ENCODE measurements around the gene HMX1.

Gene HMX1

DNA sequence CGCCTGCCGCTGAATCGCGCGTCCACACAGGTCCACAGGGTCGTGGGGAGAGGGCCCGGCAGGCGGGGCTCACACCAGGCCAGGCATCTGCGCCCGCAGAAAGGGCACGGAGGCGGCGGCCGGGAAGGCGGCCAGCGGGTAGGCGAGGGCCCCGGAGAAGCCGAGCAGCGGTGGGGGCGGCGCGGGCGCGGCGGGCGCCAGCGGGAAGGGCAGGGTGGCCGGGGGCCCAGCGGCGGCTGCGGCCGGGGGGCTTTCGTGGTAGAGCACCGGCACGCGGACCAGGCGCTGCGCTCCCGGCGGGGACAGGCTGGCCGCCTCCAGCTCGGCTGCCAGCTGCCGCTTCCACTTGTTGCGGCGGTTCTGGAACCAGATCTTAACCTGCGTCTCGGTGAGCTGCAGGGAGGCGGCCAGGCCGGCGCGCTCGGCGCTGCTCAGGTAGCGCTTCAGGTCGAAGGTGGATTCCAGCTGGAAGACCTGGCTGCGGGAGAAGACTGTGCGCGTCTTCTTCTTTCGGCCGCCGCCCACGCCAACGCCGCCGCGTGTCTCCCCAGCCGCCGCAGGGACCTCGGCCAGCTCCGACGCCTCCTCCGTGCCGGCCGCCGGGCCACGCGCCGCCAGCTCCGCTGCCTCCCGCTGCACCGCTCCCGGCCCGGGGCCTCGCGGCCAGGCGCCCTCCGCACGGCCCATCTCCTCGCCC lies 3.9 kb downstream of the HMX1 start:
- DNase-seq: no peak

GRCh38 chr4:8866828-8867623 lies 4.6 kb downstream of the HMX1 start:
- no peak for DNase-seq

- DNase-seq: no peak
These were observed 5.2 kb downstream of the HMX1 start for GRCh38 chr4:8866421-8866820.

DNA sequence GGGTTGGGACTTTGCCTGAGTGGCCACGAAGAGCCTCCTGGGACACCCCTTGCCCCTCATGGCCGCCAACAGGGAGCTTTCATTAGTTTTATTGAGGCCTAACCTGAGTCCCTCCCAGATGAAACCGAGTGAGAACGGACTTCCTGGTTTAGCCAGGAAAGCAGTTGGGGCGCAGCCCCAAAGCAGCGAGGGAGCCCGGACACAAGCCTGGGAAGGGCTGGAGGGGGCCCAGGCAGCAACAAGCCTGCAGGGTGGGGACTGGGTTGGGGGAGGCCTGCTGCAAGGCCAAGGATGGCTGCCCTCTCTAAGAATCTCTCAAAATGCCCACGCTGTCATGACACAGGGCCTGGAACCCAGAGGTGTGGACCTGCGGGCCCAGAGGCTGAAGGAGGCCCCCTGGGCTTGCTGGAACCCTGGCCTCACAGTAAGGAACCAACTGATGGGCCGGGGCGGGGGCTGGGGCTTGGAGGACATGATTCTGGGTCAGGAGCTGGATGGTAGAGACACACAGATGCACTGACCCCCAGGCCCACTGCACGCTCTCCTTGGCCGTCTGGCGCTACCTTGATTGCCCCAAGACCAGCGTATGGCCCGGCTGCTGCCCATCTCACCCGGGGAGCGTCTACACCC lies 5.8 kb downstream of the HMX1 start:
- DNase-seq: no peak

DNA sequence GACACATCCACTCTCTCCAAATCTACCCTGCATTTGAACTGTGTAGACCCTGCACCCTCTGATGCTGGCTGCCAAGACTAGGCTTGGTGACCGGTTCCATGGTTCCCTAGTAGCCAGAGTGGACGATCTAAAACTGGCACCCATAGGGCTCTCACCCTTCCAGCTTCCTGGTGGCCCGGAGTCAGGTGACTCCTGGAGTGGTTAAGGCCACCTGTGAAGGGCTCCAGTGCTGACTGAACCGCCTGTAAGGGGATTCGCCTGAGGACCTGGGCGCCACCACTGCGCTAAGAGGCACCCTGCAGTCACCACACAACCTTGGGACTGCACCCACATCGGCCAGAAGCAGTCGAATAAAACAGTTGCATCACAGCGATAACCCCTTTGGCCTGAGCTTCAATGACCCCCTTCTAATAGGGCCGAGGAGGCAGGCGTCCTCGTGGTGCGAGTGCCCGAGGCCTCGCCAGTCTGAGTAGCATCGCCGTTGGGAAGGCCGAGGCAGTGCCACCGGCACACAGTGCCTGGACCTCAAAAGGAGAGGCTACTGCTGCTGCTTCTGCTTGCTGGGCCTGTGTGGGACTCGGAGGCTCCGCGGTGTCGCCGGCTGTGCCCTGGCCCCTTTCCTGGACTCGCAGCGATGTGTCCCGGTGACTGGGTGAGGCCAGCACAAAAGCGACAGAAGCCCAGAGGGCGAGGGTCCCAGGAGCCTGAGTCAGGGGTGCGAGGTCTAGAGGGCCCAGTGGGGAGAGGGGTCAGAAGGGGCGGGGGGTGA lies 6.5 kb downstream of the HMX1 start:
- no peak for DNase-seq

DNA sequence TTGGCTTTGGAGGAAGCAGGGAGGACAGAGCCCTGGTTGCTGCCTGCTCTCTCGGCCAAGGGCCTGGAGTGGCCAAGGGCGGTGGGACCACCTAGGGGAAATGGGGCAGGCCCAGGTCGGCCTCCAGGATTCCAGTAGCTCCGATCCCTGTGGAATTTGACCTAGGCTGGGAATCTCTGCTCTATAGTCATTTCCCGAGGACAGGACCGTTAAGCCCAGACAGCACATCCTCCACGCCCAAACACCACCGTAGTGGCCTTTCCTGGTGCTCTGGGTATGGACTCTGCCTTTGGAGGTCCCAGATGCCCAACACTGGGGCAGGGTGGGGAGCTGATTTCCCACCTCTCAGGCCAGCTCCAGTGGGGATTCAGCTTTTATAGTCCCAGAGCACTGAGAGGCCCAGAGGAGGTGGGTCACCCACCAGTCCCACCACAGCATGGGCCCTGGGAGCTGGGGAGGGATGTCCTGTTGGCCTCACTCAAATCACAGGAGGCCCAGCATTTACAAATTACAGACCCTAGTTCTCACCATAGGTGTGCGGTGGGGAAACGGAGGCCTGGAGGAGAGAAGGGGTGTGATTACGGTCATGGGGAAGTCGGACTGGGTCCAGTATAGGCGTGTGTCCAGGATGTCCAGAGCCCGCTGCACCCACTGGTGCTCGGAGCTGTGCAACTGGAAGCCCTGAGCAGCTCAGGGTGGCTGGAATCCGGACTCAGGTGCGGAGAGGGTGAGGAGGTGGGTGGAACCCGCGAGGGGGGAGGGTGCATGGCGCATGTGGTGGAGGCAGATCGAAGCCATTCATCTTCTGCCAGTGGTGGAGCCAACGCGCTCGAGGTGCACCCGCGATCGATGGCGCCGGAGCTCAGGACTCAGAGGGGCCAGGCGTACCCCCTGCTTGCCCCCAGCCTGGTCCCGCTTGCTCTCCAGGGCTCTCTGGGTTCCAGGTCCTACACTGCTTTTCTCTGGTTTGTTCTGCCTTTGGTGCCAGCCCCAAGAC lies 7.7 kb downstream of the HMX1 start:
- no peak for DNase-seq

GRCh38 chr4:8862800-8863685 lies 8.6 kb downstream of the HMX1 start:
- DNase-seq: no peak

DNA sequence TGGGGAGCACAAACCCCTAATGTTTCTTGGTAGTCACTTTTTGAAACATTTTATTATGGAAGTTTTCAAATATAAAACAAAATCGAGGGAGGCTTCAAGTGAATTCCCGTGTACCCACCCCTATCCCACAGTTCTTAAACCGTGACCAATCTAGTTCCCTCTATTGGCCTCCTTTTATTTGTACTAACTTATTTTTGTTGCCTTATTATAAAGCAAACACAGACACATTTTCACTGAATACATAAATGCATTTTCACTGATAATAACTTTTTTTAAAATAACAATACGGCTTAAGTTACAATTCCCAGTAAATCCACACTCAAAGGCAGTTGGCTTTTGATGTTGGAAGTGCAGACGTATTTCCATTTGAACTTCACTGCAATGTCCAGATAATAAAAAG lies 9.3 kb downstream of the HMX1 start:
- DNase-seq: no peak

- DNase-seq: no peak
These were observed 9.9 kb downstream of the HMX1 start for GRCh38 chr4:8861576-8862295.

DNA sequence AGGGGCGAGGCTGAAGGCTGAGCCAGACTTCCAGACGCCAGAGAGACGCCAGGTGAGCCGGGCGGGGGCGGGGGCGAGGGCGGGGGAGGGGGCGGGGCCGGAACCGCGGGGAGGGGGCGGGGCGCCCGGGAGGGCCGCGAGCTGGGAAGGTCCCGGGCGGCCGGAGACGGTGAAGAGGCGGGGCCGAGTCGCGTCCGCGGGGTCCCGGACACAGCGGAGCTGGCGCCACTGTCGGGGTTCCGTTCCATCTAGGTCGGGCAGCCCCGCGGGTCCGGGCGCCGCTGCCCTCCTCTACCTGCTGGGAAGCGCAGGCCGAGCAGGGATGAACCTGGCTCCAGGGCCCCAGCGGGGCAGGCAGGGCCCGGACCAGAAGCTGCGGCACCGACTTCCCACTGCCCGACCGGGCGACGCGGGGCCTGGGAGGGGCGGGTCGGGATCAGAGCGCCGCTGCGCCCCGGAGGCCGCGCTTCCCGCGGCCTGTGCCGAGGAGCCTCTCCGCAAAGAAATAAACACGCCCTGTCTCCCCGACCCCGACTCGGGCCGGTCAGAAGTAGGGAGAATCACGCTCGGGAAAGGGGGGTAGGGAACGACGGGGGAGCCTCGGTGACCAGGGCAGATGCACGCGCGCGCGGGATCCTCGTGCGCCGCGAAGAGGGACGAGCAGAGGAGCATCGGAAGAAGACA lies 10.6 kb downstream of the HMX1 start:
- DNase-seq: no peak

DNA sequence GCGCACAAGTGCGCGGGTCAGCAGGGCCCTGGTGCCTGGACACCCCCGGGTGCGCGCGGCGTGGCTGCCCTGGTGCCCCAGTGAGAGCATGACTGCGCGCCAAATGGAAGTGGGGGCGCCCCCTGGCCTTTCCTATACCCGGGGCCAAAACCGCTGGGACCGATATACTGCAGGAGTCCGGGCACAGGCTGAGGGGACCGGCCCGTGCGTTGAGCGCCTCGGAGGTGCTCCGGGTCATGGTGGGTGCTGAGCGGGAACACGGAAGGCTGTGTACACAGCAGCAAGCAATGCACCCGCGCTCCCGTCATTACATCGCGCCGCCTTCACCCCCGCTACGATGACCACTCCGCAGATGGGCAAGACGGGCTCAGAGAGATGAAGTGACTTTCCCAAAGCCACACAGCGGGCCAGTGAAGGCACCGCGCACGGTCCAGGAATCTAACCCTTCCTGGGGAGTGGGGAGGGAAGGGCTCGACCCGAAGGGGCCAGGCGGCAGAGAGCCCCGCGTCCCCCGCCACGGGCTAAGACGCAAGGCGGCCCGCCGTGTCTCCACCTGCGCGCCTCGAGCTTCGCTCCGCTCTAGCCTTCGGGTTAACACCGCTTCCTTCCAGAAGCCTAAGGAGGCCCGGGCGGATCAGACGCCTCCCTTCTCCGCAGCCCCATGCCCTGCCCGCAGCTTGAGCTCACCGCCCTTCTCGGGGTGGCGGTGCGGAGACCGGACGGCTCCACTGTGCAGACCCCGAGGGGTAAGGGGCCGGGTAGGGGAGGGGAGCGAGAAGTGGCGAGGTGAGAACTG lies 11.3 kb downstream of the HMX1 start:
- no peak for DNase-seq

DNA sequence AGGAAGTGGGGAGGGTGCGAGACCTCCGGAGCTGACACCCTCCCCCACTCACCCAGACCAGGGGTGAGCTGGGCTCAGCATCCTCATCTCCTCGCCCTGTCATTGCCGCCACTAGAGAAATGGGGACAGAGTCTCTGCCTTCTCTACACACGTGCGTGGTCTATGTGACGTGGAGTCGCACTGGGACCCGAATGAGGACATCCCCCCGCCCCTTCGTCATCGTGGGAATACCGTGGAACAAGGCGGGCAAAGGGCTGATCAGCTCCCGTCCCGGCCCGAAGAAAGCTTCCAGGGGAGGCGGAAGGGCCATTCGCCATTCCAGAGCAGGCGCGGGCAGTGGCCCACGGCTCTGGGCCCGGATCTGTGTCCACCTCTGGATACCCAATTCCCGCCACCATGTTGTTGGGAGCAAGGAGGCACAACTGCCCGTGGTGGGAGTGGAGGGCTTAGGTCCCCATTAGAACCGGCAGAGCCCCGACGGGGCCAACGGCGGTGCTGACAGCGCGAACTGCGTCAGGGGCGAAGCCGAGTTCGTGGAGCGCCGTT lies 12.0 kb downstream of the HMX1 start:
- DNase-seq: no peak

DNA sequence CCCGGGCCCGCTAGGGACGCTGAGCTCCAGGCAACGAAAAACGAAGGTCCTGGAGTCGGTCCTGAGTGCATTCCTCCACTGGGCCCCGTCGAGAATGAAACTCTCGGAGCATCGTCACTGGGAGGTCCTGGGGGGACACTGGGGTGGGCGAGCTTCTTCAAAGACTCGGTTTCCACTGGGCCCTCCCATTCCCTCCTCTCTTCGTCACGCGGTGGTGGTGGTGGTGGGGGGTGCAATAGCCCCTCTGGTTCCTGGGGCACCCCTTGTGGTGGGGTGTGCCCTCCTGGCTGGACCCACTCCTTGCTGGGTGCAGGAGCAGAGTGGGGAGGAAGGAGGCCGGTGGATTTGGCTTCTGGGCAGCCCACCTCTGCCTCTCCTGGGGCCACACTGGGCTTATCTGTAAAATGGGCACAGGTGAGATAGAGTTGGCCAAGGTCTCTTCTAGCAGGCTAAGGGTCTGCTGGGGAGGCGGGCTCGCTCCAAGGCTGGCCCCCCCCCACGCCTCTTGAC lies 12.9 kb downstream of the HMX1 start:
- no peak for DNase-seq

- DNase-seq: no peak
These were observed 13.6 kb downstream of the HMX1 start for GRCh38 chr4:8857766-8858700.

DNA sequence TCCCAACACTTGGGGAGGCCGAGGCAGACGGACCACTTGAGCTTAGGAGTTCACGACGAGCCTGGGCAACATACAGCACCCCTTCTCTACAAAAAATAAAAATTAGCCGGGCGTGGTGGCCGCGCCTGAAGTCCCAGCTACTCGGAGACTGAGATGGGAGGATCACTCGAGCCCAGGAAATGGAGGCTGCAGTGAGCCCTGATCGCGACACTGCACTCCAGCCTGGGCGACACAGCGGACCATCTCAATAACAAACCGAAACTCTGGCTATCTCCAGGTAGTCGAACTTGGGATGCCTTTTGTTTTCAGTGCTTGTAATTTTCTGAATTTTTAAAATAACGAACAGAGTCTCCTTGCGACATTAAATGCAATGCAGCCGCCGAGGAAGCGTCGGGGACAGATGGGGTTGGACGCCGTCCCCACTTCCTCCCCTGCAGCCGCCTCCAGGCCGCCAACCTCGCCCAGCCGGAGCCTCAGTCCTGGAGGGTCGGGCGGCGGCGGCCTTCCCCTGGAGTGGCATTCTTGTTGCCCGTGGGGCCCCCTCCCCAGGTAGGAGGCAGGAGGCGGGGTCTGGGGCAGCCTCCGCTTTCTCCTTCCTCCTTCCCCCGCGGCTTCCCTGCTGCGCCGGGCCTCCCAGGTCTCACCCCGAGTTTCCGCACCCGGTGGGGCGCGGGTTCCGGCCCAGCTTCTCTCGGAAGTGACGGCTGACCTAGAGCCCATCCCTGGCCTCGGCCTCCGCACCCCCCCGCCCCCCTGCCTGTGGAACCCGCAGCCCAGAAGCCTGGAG lies 14.6 kb downstream of the HMX1 start:
- DNase-seq: no peak

GRCh38 chr4:8855818-8856245 lies 15.8 kb downstream of the HMX1 start:
- DNase-seq: no peak

All from CD4-positive, alpha-beta T cell treated with Interferon alpha-2 for 1 hour (primary cell).